T-helper 9 cell (primary cell): ENCODE measurements around the gene WHAMM.
A peak's percentile ranks its signal among the peaks of the same experiment; 100 is the strongest.
"Not testable (repeated sequence)": the region's sequence is repeated elsewhere in the genome, so short reads cannot be mapped to it uniquely, and the experiment has no call there.

Source experiments
- DNase-seq: peaks from one replicate; pipeline ENCODE4 v3.0.0-alpha.2; 2020

WHAMM gene

DNA sequence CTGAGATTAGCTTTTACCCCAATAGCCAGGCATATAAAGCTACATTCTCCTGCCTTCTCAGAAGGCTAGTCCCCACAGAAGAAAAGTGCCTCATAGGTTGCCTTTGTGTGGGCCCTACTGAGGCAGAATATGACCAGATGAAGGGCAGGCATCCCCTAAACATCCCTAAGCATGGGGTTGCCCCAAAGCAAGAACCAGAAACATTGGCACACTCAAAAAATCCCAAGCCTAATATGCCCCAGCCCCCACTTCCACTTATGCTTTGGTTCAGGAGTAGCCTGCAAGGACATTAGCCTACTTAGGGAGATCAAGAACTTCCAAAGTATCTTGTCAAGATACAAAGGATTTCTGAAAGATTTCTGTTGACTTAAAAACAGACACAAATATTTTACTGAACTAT, 29.7 kb downstream of the WHAMM start:
- no peak for DNase-seq

DNA sequence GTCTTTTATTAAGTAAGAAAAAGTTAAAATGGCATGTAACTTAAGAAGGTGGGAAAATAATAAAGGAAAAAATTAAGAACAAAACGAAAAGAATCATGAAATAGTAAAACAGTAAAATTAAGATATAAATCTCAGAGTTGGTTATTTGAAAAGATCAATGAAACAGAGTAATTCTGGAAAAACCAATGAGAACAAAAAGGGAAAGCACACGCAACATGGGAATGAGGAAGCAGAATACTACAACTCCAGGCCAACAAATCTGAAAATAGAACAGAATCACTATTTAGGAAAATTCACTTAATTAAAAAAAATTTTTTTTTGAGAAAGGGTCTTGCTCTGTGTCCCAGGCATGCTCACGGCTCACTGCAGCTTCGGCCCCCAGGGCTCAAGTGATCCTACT, 30.7 kb downstream of the WHAMM start:
- DNase-seq, result no peak

DNA sequence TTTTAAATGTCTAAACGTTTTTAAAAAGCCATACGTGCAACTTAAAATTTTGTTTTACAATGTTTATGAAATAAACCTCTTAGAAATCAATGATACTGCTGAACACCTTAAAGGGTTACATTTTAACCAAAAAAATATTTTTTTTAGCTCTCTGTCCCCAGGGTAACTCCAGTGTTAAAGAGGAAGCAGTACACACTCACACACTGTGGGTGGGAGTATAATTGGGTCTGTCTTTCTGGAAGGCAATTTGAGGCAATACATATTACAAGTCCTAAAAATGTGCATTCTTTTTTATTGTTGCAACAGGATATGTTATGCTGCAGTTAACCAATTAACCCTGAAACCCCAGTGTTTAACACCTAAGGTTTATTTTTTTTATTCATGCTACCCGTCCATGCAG, 34.1 kb downstream of the WHAMM start:
- no peak for DNase-seq

DNA sequence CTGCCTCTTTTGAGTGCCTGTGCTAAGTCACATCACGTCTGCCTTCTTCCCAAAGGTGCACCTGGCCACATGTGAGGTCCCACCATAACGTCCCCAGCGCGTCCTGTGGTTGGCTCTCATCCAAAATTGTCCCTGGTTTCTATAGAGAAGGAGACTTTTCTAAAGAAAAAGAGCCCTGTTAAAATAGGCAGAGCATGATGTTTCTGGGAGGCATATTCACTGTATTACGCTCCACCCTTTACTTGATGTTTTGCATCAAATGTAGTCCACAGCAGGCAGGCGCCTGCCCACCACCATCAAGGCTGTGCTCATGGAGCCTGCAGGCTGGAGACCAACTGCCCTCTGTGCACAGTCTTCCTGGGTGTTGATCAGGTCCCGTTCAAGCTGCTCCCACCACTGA, 36.3 kb downstream of the WHAMM start:
- DNase-seq, result no peak

DNA sequence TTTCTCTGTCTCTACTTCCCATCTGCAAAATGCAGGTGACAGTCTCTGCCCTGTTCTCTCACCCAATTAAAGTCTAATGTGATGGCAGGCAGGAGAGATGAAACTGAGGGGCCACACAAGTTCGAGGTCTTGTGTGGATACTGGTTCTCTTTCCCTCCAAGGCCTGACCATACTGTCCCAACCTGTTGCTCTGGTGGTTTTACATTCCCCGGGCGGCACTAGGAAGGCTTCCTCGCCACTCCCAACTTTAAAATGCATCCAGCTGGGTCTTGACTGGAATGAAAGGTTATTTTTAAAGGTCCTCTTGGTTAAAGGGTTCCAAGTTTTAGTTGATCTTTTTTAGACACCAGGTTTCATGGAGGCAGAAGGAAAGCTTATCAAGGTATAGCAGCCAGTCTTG, 37.2 kb downstream of the WHAMM start:
- DNase-seq, result no peak

DNA sequence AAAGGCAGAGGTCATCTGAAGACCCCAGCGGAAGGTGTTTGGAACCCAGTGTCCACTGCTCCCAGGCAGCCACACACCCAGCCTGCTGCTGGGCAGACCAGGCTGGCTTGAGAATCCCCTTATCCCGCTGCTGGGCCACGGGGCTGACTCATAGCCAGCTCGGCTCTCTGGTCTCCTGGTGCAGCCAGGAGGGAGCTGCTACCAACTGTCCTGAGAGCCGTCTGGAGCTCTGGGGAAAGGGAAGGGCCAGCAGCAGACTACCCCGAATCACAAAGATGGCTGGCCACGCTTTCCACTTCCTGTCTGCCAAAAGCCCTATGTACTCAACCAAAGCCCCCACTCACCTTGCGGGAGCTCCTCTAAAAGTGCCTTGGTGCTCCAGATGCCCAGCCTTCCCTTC, 38.3 kb downstream of the WHAMM start:
- no peak for DNase-seq

DNA sequence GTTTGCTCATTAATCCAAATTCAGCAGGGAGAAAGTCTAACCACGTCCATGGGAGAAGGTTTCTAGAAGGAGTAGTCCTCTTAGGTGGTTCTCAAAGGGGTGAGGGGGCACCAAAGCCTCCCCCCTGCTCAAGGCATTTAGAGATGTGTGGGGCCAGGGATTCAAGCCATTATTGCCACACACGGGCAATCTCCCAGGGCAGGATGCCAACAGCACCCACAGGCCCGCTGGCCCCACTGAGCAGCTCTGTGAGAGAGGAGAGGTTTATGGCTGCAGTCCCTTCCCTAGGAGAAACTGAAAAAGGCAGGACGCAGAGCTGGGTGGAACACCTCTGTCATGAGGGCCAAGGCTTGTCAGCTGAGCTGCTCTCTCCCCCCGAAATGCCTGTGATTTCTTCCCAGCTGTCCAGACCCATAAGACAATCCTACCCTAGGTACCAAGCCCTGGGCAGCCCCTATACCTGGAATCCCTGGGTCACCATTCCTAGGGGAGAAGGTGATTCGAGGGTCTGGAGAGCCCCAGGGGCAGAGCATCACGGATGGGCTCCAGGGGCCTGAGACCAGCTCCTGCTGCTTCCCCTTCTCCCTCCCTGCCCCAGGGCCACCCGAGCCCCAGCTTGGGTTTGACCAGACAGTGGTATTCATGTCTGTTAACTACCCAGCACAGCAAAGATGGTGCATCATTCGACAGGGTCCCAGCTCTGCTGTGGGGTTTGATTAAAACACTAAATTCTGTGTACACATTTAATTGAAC, 39.0 kb downstream of the WHAMM start:
- no peak for DNase-seq

DNA sequence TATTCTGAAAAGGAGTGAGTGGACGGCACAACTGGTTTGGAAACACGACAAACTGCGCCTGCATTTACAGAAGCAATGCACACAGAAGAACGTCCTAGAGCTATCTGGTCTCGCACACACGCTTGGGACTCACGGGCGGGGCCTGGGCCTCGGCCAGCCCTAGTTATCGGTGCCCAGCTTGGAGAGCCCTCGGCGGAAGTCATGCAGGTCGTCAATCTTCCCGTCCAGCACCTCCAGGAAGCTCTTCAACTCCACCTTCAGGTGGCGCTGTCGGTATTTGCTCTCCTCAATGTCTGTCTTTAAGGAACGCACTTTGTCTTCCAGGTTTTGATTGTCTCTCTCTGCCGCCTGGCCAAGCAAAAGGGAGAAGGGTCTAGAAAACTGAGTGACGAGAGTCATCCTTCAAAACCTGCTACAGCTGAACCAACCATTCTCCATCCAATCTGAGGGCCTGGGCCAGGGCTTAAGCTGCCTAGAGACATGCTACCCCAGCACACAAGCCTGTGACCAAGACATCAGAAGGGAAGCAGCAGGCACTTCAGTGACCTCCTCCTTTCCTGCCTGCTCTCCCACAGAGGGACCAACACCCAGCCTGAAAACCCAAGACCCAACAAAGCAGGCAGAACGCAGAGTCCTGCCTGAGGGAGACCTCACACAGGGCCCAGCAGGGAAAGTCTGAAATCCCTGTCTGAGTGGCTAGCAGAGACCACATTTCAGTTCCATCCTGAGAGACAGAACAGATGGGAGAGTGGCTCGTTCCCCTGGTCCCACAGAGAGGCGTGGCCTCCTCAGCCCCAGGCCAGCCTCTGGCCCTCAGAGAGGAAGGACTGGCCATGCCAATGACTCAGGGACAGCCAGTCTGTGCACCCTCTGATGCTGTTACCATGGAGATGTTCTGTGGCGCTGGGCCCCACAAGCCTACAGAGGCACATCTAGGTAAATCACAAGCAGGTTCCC, 40.4 kb downstream of the WHAMM start:
- DNase-seq, result peak; percentile 15

DNA sequence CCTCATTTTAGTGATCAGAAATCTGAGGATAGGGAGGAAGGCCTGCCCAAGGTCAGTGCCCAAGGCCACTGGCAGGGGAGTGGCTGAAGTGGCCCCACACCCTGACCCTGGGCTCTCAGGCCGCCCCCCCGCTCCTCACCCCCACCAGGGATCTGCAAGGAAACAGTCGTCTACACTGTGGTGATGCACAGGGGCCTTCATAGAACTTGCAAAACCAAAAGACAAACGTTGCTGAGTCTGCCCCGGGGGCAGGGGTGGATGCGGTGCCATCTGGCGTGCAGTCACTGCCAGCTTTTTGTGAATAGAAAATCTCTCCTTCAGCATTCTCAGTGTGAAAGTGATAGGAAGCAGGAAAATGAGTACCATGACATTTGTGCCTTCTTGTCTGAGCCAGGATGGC, 41.3 kb downstream of the WHAMM start:
- DNase-seq, result no peak

DNA sequence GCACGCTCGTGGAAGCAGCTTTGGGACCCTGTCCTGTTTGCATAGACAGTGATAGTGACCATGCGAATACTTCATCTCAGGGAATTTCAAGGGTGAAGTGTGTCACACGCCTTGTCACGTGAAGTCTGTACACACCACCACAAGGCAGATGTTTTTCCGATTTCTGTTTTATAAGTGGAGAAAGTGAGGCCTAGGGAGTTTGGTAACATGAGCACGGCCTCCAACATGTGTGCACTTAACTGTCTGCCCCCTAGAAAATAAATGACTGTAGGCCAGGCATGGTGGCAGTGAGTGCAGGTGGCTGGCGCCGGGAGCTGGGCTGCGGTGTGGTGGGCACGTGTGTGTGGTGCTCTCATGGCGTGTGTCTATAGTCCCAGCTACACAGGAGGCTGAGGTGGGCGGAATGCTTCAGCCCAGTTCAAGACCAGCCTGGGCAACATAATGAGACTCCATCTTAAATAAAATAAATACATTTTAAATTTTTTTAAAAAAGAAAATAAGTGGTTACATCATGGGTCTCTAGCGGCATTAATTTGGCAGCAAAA, 42.0 kb downstream of the WHAMM start:
- no peak for DNase-seq

DNA sequence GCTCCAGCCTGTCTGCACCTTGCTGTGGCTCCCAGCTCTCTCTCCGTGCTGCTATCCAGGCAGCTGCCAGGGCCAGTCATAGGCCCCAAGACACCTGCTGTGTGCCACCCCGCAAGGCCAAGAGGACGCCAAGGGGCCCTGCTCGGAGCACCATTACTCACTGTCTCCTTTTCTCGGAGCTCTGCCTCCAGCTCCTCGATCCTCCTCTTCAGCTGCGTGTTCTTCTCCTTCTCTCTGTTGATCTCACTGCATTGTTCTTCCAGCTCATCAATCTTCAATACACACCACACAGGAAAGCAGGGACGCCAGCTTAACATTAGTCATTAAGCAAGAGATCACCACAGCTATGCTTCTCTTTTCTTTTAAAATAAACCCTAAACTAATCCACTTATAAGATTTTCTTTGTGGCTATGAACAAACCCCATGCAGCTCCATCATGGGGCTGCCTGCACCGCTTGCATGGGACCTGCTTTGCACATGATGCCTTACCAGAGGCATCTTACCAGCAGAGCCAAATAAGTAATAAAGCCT, 42.6 kb downstream of the WHAMM start:
- no peak for DNase-seq

DNA sequence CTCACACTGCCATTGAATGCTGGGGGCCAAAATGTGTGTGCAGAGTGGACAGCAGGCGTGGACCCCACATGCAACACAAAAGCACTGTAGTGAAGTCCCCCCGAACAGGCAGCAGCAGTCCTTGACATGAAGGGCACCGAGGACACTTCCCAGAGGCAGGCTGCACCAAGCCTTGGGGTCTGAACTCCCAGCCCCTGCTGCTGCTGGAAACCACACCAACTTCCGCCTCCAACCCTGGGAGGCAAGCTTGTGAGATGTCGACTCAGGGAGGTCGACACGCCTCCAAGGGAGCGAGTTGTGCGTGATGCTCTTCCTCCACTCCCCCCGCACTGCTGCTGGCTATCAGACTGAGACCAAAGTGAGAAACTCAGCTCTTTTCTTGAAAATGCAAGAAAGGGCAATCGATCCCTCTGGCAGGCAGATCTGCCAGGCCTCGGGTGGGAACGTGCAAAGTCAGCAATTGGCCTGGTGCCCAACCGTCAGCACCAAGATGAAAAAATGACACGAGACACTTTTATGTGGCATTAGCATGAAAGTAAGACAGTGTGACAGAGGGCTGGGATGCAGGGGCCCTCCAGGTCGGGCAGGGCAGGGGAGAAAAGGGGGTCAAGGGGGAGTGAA, 43.6 kb downstream of the WHAMM start:
- DNase-seq, result no peak

DNA sequence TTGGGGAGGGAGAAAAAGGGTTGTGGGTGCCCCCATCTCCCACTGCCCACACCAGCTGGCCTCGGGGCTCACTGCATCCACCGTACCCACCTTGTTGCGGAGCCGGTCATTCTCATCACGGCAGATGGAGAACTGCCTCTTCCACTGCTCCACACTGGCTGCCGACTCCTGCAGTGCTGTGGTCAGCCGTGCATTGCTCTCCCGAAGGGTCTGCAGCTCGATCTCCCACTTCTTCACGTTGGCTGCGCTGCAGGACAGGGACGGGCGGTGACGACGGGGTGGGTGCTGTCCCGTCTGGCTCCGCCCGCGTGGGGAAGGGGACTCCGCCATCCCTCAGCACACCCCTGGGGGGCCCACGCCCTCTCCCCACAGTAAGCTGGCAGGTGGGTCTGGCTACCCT, 45.1 kb downstream of the WHAMM start:
- no peak for DNase-seq

DNA sequence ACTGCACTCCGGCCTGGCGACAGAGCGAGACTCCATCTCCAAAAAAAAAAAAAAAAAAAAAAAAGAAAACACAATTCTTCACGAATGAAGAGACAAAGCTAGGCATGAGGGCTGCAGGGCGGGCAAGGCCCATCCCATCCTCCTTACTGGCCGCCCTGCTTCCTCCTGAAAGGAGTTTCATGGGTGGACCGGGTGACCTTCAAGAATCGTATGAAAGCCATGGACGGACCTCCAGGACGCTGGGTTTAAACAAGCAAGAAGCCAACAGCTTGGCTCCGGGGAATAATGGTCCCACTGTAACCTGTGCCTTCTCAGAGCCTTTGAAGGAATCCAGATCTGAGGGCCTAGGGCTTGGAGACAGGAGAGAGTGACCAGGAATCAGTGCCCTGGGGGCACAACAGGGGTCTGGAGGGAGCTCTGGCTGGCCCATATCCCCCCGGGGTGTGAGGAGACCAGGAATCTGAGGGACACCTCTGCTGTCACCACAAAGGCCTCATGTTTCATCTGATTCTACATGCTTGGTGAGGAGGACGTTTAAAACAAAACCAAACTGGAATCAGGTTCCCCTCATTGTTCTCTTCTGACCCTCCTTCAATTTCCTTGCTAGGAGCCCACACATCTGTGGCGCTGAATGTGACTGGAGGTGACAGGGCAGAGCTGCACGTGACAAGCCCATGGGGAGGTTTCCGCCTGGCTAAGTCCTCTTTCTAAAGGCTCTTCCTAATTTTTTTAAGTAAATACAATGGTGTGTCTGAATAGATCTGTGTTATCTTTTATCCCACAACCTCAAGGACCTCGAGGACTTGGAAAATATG, 46.1 kb downstream of the WHAMM start:
- no peak for DNase-seq

DNA sequence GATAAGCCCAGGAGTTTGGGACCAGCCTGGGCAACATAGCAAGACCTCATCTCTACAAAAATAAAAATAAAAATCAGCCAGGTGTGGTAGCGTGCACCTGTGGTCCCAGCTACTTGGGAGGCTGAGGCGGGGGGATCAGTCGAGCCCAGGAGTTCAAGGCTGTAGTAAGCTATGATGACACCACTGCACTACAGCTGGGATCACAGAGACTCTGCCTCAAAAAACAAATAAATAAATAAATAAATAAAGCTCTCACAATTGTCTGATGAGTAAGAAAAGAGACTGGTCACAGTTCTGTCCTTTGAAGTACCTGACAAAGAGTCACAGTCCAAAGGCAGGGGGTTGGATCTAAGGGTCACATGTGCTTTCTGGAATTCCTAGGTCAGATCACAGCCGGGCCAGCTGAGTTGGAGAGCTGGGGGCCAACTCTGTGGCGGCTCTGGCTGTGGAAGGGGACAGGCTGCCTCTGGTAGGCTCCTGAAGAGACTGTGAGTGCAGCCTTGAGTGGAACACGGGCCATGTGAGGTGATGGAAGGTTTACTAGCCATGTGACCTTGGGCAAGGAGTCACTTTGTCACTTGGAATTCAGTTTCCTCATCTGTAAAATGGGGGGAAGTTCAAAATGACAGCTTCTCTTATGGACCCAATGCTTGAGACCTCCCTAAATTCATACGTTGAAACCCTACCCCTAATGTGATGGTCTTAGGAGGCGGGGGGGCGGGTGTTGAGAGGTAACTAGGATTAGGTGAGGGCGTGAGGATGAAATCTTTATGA, 47.2 kb downstream of the WHAMM start:
- no peak for DNase-seq

DNA sequence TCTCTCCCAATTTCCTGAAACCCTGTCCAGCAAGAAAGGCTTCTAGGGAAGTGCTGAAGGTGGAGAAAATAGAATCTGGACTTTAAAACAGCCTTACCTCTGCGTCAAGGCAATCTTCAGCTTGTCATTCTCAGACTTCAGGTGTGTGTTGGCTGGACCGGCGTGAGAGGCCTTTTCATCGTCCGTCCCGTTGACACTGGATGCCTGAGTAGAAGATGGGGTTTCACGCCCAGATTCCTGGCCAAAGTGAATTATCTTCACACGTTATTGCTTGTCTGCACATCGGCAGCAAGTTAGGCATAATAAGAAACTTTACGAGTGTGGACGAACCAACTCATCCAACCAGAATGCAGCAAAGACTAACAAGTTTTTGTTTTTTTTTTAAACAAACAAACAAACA, 49.5 kb downstream of the WHAMM start:
- no peak for DNase-seq

DNA sequence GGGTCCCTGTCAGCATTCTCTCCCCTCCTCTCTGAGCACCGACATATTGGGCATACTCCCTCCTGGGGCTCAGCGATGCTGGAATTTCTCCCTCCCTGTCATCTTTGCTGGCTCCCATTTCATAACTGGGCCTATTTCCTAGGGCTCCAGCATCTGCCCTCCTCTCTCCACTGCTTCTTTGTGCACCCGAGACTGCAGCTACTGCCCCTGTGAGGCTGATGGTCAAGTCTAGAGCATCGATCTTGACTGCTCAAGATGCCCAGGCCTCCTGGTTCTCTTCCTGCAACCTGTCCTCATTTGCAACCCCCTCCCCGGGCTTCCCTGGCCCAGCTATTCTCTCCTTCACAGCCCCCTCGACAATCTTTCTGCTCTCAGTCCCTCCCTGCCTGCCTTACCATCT, 53.5 kb downstream of the WHAMM start:
- no peak for DNase-seq

DNA sequence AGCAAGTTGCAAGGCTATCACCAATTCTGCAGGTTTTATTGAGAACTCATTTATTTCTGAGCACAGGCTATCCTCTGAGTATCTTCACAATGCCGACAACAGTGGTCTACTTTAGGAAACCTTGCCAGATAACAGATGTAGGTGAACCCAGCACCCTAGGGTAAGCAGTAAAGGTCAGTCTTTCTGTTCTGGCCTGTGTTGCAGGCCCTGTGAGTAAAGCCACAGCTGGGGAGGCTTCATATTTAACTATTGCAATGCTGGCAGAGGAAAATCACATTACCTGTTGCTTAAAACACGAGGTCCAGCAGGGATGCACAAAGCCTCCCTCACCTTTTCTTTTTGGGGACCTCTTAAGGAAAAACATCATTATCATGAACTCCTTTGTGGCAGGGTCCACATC, 55.5 kb downstream of the WHAMM start:
- no peak for DNase-seq

DNA sequence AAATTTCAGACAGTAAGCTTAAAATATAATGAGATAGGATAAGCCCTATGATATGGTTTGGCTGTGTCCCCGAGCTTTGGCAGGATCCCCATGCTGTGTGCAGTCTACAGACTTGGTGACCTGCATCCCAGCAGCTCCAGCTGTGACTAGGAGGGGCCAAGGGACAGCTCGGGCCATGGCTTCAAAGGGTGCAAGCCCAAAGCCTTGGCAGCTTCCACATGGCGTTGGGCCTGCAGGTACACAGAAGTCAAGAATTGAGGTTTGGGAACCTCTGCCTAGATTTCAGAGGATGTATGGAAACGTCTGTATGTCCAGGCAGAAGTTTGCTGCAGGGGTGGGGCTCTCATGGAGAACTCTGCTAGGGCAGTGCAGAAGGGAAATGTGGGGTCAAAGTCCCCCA, 56.2 kb downstream of the WHAMM start:
- DNase-seq, result not testable (repeated sequence)

DNA sequence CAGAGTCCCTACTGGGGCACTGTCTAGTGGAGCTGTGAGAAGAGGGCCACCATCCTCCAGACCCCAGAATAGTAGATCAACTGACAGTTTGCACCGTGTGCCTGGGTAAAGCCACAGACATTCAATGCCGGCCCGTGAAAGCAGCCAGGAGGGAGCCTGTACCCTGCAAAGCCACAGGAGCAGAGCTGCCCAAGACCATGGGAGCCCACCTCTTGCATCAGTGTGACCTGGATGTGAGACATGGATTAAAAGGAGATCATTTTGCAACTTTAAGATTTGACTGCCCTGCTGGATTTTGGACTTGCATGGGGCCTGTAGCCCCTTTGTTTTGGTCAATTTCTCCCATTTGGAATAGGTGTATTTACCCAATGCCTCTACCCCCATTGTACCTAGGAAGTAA, 56.6 kb downstream of the WHAMM start:
- DNase-seq, result not testable (repeated sequence)

DNA sequence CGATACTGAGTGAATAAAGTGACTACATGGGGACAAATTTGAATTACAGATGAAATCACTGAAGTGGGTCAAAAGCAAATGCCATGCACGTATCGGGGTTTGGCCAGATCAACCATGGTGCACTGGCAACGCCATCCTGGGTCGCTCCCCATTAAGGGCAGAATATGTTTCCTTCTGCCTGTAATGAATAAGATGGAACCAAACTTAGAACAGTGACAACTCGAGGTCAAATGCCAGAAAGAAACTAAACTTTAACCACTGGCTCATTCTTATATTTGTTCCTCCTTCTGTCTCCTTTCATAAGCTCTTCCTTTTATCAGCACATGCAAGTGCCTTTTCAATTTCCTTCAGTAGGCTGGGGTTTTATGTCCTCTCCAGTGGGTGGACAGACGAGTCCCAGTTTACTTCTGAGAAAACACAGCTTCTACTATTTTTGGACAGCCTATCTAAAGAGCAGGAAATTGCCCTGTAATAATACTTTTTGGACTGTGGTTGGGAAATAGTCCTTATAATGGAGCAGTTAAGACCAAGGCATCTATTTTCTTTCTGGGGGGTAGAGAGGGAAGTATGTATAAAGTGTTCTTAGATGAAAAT, 61.4 kb downstream of the WHAMM start:
- no peak for DNase-seq
